Mesothelial cell of epicardium (in vitro differentiated cells): ENCODE results near the gene KLF7. TPM values are rescaled to one million over a fixed set of nuclear protein-coding genes. Genes with fewer than 3 reads are reported as not detected.

Experiments
- DNase-seq, 2 experiments: peaks; one replicate each; pipeline ENCODE4 v3.0.0; 2021; ENCODE audit warnings: low spot score in 2 of 2; ENCODE audit not compliant: unreplicated experiment in 2 of 2
- H3K27ac Mint-ChIP-seq: 2 replicates; pipeline ENCODE4 v1.8.0; 2021; ENCODE audit warnings: mixed read lengths
- H3K27me3 Mint-ChIP-seq: 2 replicates; pipeline ENCODE4 v1.8.0; 2021; ENCODE audit warnings: low read depth, mixed read lengths
- H3K36me3 Mint-ChIP-seq: 2 replicates; pipeline ENCODE4 v1.8.0; 2021; ENCODE audit warnings: mixed read lengths
- H3K4me1 Mint-ChIP-seq: 2 replicates; pipeline ENCODE4 v1.8.0; 2021; ENCODE audit warnings: mixed read lengths
- H3K4me3 Mint-ChIP-seq: 2 replicates; pipeline ENCODE4 v1.8.0; 2021; ENCODE audit warnings: mild to moderate bottlenecking, moderate library complexity, mixed read lengths
- H3K9me3 Mint-ChIP-seq: 2 replicates; pipeline ENCODE4 v1.8.0; 2021; ENCODE audit warnings: mixed read lengths
- CTCF ChIP-seq: fragments of 200-600 bp; sonication (generic); IDR thresholded peaks from one replicate; pipeline ENCODE4 v1.5.0; 2021; ENCODE audit warnings: antibody characterized with exemption; ENCODE audit not compliant: unreplicated experiment
- total RNA-seq: library from RNA; stranded (reverse); gene quantifications from 3 replicates; pipeline ENCODE4 v1.2.1, GENCODE V29; 2021

The KLF7 gene
- total RNA-seq, 1 donor from 2014 or later = 17.8 TPM

GRCh38 chr2:207153266-207153975, 12.3 kb downstream of the KLF7 start:
- no peaks in the 10 kb centered on the region for H3K9me3 Mint-ChIP-seq
- no peaks in the 10 kb centered on the region for H3K36me3 Mint-ChIP-seq
- no peak for DNase-seq
- TF ChIP-seq CTCF = no peak
- peaks cover 25% of the 10 kb centered on the region for H3K4me1 Mint-ChIP-seq
- H3K27ac Mint-ChIP-seq = no peak overlapping the region
- no peaks in the 10 kb centered on the region for H3K27me3 Mint-ChIP-seq
- H3K4me3 Mint-ChIP-seq = no peak overlapping the region

- Mint-ChIP-seq H3K27me3 (no peaks in the 10 kb centered on the region), H3K4me3 (no peak overlapping the region), H3K36me3 (no peaks in the 10 kb centered on the region)
Observed at GRCh38 chr2:207151048-207151447, 14.7 kb downstream of the KLF7 start.

GRCh38 chr2:207150284-207150683, 15.5 kb downstream of the KLF7 start:
- Mint-ChIP-seq H3K27ac (no peak overlapping the region), H3K36me3 (no peaks in the 10 kb centered on the region), H3K4me1 (peaks cover 30% of the 10 kb centered on the region), H3K9me3 (no peaks in the 10 kb centered on the region), H3K27me3 (no peaks in the 10 kb centered on the region), H3K4me3 (no peak overlapping the region)
- TF ChIP-seq CTCF = no peak
- DNase-seq = no peak

More at GRCh38 chr2:207151048-207151447, 14.7 kb downstream of the KLF7 start:
- H3K4me1 Mint-ChIP-seq = peaks cover 30% of the 10 kb centered on the region
- no peak for TF ChIP-seq CTCF
- H3K27ac Mint-ChIP-seq = no peak overlapping the region
- H3K9me3 Mint-ChIP-seq = no peaks in the 10 kb centered on the region
- DNase-seq = no peak

DNA sequence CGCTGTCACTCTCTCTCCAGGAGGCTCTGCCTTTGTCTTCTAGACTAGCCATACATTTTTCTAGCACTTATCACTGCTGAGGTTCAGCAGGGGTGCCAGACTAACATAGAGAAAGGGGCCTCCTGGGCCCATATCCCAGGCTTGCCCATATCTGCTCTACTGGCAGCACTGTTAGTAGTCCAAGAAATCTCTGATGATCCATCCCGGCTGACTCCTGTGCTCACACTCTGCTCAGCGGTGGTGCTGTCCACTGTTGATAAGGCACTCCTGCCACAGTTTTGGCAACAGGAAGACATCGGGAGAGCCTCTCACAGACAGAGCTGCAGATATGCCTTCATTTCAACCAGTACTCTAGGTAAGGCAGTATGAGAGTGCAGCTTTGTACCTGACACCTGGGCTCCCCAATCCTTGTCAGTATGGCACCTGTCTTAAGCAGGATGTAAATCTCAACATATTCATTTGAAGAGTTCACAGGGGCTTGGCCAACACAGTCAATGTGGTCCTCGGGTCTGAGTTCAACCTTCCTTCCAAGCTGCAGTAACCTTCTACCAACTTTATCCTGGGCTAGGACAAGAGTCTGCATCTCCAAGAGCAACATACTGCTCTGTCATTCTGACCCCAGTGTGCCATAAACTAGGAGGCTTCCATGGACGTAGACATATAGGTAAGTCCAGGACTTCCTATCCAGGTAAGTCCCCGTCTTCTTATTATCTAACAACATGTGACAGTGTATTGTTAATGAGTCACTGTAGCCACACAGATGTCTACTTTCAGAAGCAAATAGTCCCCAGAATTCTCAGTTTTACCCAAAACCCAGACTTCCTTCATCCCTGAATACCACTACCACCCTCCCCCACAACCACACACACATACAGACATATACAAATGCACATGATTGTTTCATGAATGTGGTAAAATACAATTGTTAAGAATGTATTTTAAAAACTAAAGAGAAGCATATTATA, 16.2 kb downstream of the KLF7 start:
- Mint-ChIP-seq H3K9me3 (no peaks in the 10 kb centered on the region), H3K4me3 (no peak overlapping the region), H3K27ac (no peak overlapping the region), H3K4me1 (peaks cover 33% of the 10 kb centered on the region), H3K36me3 (no peaks in the 10 kb centered on the region), H3K27me3 (no peaks in the 10 kb centered on the region)
- no peak for TF ChIP-seq CTCF
- no peak for DNase-seq

GRCh38 chr2:207148020-207148419, 17.7 kb downstream of the KLF7 start:
- no peaks in the 10 kb centered on the region for H3K9me3 Mint-ChIP-seq
- no peaks in the 10 kb centered on the region for H3K36me3 Mint-ChIP-seq
- TF ChIP-seq CTCF = no peak
- H3K4me3 Mint-ChIP-seq = no peak overlapping the region
- H3K27ac Mint-ChIP-seq = no peak overlapping the region
- no peak for DNase-seq
- H3K27me3 Mint-ChIP-seq = no peaks in the 10 kb centered on the region
- H3K4me1 Mint-ChIP-seq = peaks cover 36% of the 10 kb centered on the region
